Stimulated activated CD4-positive, alpha-beta T cell treated with anti-CD3 and anti-CD28 coated beads, Interleukin-2, amount 100 ng/mL, for 48 hours (primary cell): ENCODE measurements around the gene TDP2.
"Not testable (repeated sequence)": the region's sequence is repeated elsewhere in the genome, so short reads cannot be mapped to it uniquely, and the experiment has no call there.

Source experiments
- DNase-seq, 2 donors: peaks; one replicate each; pipeline ENCODE4 v3.0.0-alpha.2; 2020

Gene TDP2

DNA sequence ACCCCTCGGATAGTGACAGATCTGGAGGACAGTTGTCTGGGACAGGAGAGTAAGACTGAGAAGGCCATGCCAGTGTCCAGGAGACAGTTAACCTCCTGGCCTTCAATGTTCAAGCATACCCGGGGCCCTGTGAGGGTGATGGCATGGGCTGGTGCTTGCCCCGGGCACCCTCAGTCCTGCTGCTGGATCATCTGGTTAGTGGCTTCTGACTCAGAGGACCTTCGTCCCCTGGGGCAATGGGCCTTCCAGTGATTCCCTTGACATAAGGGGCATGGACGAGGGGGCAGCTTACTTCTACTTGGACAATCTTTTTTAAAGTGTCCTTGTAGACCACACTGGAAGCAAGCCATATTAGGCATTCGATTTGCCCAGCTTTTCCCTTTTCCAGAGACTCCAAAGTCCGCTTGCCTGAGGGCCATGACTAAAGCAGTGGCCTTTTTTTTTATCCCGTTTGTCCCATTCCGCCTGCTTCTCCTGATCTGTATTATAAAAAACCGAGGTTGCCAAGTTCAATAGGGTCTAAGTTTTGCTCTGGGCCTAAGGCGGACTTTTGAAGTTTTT, 12.2 kb upstream of the TDP2 start:
- DNase-seq, result not testable (repeated sequence)

DNA sequence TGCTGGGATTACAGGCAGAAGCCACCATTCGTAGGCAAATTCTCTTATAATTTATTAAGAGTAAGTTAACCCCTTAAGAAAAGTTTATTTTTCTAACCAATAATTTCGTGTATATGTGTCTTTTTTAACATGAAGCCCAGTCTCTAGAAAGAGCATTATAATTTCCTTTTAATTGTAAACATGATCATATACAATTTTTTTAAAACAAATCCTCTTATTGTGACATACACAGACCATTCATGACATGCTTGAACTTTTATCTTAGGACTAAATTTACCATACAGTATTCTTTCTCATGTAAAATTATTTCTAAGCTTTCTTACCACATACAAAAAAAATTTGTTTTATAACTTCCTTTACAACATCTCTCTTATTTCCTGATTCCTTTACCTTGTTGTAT, 6.9 kb upstream of the TDP2 start:
- DNase-seq, result no peak

DNA sequence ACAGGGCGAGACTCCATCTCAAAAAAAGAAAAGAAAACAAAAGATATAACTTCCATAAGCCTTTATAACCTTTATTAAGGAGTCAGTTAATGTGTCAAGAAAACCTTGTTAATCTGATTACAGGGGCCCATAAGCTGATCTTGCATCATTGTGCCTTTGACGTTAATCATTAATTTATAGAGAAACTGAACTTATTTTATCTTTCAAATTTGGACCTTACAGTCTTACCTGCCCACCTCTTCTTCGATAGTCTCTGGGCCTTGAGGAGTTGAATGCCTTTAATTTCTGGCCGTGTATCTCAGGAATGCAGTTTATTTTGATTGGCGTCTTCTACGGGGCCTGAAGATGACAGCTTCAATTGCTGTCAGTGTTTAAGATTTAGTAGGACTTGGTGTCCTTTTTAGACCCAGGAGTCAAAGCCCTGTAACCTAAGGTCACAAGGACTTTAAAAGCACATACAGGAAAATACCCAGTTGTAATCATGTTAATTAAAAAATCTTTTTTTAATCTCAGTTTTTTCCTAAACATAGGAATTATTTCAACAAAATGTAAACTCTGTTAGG, 6.0 kb upstream of the TDP2 start:
- no peak for DNase-seq

DNA sequence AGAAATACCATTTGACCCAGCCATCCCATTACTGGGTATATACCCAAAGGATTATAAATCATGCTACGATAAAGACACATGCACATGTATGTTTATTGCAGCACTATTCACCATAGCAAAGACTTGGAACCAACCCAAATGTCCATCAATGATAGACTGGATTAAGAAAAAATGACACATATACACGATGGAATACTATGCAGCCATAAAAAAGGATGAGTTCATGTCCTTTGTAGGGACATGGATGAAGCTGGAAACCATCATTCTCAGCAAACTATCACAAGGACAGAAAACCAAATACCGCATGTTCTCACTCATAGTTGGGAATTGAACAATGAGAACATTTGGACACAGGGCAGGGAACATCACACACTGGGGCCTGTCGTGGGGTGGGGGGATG, 4.4 kb upstream of the TDP2 start:
- DNase-seq, result not testable (repeated sequence)

DNA sequence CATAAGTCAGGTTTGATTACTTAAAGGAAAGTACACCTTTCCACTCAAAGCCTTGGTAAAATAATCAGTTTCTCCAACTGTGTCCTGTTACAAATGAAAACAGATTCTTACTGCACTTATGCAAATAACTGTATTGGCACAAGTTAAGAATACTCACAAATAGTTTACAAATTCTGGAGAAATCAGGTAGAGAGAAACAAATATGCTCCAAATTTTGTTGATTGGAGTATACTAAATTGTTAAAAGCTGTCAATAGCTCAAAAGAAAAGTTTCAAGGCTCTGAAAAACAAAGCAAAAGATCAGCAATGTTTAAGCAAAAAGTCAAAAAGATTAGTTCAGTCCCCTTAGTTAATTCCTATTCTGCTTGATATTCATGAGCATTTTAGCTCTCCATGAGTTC, 3.8 kb upstream of the TDP2 start:
- DNase-seq, result not testable (repeated sequence)

DNA sequence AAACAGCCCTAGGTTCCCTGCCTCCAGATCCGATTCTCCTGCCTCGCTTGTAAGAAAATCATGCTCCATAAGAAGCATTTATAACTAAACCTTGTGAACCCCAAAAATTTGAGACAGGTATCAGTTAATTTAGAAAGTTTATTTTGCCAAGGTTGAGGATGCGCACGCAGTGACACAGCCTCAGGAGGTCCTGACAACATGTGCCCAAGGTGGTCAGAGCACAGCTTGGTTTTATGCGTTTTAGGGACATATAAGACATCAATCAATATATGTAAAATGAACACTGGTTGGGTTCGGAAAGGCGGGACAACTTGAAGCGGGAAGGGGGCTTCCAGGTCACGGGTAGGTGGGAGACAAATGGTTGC, 2.3 kb upstream of the TDP2 start:
- DNase-seq, result no peak

DNA sequence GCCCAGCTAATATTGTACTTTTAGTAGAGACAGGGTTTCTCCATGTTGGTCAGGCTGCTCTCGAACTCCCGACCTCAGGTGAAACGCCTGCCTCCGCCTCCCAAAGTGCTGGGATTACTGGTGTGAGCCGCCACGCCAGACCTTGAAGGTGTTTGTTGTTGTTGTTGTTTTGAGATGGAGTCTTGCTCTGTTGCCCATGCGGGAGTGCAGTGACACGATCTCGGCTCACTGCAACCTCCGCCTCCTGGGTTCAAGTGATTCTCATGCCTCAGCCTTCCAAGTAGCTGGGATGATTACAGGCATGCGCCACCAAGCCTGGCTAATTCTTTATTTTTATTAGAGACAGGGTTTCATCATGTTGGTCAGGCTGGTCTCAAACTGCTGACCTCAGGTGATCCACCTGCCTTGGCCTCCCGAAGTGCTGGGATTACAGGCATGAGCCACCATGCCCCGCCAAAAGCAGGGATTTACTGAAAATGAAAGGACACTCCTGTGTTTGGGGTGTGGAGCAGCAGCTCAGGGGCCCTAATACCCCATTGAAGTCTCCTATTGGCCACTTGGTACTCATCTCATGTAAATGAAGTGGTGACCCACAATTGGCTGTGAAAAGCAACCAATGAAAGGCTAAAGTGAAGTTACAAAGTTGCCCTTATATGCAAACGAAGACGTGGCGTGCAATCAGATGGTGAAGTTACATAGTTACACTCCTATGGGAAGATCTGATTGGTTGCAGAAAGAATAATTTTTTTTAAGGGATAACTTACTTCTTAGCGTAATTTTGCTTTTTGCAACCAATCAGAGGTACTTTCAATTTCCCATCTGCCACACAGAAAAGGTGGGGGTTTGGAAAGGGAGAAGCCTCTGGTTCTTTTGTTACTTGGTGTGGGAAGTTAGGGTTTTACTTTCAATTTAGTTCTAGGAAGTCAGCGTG, 1.6 kb upstream of the TDP2 start:
- DNase-seq, result not testable (repeated sequence)

DNA sequence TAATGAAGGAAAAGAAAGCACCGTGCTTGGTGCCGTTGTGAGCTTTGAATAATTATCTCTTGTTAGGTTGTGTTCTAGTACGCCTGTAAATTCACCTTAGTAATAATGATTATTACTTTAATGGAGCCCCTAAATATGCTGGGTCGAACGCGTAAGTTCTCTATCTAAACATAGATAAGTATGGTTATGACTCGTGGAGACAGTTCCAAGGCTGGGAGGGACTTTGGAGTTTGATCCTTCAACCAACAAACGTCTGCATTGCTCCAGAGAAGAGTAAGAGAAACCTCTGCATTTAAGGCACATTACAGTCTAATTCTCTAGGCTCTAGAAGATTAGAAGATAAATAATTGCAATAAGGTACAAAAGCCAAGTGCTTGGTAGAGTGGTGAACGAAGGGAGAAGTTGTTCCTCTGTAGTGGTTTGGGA, 692 bp upstream of the TDP2 start:
- DNase-seq, result no peak

DNA sequence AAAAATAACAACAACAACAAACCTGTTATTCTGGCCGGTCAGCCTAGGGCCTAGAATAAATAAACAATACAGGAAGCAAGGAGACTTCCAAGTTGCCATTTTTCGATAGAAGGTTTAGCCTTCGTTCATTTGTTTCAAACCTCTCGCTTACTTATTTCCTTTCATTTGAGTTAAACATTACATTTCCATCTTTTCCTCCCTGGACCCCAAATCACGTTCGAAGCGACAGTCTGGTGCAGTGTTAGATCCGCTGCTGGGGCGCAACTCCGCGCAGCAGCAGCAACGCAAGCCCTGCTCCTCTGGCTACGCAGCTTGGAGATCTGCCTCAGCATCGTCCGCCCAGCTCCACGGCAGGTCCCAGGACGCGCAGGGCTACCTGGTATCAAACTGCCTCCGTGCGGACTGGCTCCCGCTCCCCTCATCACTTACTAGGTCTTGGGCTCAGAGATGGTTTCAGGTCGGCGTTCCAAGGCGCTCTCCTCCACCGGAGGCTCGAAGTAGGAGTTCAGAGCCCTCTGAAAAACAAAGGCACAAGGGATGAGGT, 530 bp downstream of the TDP2 start:
- no peak for DNase-seq

DNA sequence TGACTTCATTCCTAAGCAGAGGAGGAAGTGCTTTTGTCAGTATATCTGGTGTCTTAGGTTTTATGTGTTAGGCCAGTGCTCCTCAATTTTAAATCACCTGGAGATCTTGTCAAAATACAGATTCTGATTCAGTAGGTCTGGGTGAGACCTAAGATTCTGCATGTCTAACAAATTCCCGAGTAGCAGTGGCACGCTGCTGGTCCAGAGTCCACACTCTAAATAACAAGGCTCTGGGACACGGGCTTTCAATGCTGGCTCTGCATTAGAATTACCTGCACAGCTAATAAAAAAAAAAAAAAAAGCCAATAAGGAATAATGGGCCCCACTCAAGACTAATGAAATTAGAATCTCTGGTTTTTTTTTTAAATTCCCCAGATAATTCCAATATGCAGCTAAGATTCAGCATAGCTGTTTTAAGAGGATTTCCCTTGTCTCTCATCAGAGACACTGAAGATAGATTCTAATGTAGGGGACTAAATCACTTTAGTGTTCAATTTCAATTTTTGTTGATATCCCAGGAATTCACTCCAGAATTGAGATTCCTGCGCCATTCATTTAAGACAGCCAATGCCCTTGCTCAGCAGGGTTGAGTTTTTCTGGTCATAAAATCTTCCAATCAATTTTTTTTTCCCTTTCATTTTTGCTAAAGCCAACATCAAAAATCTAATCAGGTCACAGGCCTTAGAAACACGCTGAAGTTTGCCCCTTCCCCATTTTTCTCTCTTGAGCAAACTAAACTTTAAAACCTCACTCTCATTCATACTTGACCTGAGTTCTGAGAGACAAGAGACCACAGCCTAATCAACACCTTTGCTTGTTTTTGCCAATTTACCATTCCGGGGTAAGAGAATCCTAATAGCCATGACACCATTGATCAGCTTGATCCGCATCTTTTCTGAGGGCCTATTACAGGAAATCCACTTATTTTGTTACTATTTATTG, 2.4 kb downstream of the TDP2 start:
- no peak for DNase-seq

DNA sequence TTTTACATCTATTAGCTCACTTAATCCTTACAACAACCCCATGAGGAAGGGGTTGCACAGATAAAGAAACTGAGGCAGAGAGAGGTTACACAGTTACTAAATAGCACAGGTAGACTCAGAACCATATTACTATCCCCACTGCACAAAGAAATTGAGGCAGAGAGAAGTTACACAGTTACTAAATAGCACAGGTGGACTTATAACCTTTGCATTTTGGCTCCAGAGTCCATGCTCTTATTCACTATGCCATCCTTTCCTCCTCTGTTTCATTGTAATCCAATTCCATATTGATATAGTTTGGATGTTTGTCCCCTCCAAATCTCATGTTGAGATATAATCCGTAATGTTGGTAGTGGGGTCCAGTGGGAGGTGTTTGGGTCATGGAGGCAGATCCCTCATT, 3.5 kb downstream of the TDP2 start:
- DNase-seq, result no peak

DNA sequence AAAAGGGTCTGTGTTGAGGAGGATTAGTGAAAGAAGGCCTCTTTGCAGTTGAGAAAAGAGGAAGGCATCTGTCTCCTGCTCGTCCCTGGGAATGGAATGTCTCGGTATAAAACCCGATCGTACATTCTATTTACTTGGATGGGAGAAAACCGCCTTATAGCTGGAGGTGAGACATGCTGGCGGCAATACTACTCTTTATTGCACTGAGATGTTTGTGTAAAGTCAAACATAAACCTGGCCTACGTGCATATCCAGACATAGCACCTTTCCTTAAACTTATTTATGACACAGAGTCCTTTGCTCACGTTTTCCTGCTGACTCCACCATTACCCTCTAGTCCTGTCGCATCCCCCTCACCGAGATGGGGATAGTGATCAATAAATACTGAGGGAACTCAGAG, 4.5 kb downstream of the TDP2 start:
- no peak for DNase-seq

DNA sequence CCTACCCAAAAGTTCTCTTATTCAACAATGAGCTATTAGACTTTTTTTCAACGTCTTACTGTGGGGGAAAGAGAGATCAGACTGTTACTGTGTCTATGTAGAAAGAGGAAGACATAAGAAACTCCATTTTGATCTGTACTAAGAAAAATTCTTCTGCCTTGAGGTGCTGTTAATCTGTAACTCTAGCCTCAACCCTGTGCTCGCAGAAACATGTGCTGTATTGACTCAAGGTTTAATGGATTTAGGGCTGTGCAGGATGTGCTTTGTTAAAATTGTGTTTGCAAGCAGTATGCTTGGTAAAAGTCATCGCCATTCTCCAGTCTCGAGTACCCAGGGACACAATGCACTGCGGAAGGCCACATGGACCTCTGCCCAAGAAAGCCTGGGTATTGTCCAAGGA, 4.9 kb downstream of the TDP2 start:
- DNase-seq, result not testable (repeated sequence)

DNA sequence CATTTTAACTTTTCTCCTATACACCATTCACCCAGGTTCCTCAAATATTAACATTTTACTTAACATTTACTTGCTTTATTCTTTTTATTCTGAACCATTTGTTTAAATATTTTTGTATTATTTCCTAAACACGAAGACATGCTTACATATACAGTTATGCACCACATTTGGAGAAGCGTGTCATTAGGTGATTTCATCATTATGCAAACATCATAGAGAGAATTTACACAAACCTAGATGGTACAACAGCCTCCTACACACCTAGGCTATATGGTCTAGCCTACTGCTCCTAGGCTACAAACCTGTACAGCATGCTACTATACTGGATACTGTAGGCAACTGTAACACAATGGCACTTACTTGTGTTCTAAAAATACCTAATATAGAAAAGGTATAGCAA, 6.6 kb downstream of the TDP2 start:
- DNase-seq, result no peak

DNA sequence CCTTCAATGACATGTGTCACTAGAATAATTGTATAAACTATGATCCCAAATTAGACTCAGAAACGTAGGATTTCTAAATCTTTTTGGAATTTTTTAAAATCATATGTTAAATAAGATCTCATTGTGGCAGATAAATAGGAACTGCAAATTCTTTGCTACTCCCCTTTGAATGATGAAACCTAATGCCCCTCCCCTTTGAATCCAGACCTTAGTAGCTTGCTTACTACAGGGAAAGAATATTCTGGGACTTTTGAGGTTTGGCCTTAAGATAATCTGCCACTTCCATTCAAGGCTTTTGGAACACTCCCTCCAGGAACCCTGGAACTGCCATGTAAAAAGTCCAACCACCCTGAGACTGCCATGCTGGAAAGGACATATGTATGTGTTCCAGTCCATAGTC, 7.1 kb downstream of the TDP2 start:
- no peak for DNase-seq

DNA sequence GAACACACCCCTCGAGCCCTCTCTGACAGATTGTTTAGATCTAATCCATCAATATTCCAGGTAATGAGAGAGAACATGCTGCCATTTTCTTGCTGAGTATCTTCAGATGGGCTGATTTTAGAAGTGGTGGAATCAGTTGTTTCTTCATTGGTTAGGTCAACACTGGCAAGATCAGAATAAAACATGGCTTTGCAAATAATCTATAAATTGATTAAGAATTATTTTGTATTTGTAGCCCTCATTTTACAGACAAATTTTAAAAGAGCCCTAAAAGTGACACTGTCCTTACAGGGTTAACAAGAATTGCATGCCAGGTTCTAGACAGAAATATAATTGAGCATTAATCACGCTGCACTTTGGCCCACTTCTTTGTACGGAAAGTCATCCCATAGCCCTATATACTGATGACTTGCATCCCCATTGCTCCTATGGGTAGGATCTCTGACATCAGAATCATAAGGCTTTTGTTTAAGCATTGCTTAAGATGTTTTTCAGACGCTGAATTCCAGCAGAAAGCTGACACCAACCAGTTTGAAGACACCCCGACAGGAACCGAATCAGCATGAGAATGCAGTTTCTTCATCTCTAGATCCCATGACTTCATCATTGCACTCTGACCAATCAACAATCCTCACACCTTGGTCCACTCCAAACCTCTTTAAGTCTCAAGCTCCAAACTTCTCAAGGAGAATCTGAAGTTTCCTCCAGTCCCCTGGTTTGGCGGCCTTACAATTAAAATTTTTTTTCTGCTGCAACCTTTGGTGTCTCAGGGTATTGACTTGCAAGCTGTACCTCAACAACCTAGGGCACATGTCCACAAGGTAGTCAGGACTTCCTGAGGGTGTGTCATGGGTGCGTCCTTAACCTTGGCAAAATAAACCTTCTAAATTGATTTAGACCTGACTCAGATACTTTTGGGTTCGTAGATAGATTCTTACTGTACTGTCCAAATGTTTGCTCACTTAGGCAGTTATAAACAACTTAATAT, 7.8 kb downstream of the TDP2 start:
- DNase-seq, result no peak

DNA sequence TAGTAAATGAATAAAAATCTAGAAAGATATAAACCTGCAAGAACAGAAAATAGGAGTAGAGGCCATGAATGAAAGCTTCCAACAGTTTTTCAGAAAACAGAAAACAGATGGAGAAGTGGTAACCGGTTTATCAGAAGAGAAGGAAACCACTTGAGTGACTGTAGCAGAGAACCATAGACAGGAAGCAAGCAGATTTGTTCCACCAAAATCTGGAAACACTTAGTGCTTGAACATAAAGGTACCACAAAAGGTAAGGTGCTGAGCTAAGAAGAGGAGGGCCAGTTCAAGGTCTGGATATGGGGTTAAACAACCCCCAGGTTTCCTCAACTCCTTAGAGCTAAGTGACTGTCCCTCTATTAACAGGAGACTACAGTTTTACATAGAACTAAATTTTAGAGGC, 11.5 kb downstream of the TDP2 start:
- no peak for DNase-seq

DNA sequence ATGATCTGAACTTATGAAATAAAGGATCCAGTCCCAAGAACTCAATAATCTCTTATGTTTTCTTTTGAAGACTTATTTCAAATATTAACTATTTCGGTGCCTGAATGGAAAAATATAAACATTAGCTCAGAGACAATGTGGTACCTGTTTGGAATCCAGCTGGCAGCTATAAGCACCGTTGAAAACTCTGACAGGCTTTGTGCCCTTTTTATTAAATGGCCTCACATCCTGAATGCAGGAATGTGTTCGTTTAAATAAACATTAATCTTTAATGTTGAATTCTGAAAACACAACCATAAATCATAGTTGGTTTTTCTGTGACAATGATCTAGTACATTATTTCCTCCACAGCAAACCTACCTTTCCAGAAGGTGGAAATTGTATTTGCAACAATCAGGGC, 16.3 kb downstream of the TDP2 start:
- no peak for DNase-seq

DNA sequence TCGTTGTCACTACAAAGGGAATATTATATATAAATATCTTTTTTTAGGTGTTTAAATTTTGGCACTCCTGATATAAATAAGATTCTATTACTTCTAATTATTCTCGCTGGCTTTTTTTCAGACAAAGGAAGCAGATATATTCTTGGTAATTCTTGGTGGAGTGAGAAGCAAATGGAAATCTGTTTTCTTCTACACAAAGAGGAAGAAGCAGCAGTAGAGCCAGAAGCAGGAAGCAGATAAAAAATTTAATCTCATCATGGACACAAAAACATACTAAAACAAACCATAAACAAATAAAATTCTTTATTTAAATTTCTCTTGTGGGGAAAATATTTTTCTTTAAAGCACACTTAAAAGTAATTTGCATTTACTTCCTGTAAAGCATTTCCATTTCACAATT, 17.0 kb downstream of the TDP2 start:
- no peak for DNase-seq

DNA sequence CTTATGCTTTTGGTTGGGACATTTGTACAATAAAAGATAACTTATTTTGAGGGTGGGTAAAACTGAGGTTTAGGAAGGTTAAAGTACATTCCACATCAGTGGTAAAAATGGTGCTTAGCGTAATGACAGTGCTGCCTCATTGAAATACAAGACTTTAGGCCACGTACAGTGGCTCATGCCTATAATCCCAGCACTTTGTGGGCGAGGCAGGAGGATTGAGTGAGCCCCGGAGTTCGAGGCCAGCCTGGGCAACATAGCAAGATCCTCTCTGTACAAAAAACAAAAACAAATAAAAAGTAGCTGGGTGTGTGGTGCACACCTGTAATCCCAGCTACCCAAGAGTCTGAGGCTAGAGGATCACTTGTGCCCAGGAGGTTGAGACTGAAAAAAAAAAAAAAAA, 18.4 kb downstream of the TDP2 start:
- DNase-seq, result no peak

DNA sequence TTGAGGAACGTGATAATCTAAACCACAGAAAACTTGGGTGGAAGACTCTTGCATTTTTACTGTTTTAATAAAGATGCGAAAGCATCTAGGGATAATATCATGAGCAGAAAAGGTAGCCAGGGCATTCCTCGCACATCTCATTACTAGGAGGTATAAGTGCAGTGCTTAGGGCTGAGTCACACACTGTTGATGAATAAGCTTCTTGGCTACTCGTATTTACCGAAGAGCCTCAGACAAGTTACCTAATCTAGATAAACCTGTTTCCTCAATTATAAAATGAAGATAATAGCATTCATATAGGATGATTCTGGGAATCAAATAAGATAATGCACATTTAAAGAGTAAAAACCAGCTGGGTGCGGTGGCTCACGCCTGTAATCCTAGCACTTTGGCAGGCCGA, 19.9 kb downstream of the TDP2 start:
- no peak for DNase-seq

DNA sequence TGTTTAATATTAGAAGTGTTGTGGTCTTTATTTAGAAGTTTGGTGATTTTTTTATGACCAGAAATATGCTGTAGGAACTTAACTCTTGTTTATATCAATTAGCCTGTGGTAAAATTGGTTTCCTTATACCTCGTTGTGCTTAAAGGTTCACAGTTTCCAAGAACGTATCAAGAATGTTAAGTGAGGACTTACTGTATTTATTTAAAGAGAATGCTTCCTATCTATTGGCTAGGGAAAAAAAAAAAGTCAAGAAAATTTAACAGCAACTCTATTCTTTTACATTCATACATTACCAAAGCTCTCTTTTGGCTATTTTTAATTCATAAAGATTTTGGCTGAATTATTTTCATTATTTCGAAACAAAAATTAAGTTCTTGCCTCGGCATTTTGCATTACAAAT, 22.3 kb downstream of the TDP2 start:
- DNase-seq, result no peak
